ENCODE results near the gene UBR3.

DNA sequence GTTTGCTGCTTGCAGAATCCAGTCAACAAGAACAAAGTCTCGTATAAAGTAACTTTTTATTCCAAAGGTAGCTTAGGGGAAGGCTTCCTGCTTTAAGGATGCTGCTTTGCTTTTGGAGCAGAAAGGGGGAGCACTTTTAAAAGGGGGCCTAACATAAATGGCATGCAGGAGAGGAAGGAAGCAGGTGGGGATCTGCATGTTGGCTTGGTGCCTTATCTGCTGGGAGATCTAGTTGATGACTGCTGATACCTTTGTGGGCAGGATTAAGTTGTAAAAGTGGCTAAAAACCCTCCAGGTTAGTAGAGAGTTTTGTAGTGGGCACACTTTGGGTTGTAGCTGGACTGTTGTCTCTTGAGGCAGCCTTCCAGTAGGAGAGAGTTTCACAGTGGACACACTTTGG, 22.5 kb downstream of the UBR3 start:
- TF ChIP-seq POLR2AphosphoS5 (IDR thresholded peaks at IDR 0.05) (no peak), POLR2A (IDR thresholded peaks at IDR 0.05) (no peak)
- TF ChIP-seq, protein P1, sequence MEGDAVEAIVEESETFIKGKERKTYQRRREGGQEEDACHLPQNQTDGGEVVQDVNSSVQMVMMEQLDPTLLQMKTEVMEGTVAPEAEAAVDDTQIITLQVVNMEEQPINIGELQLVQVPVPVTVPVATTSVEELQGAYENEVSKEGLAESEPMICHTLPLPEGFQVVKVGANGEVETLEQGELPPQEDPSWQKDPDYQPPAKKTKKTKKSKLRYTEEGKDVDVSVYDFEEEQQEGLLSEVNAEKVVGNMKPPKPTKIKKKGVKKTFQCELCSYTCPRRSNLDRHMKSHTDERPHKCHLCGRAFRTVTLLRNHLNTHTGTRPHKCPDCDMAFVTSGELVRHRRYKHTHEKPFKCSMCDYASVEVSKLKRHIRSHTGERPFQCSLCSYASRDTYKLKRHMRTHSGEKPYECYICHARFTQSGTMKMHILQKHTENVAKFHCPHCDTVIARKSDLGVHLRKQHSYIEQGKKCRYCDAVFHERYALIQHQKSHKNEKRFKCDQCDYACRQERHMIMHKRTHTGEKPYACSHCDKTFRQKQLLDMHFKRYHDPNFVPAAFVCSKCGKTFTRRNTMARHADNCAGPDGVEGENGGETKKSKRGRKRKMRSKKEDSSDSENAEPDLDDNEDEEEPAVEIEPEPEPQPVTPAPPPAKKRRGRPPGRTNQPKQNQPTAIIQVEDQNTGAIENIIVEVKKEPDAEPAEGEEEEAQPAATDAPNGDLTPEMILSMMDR (IDR thresholded peaks at IDR 0.05 in 8 of 11, conservative IDR thresholded peaks at IDR 0.05 in 3 of 11): no peak
